Liver (tissue), 3 donors: ENCODE measurements around the gene HSPG2.

Source experiments
- CTCF ChIP-seq: fragments of 150-350 bp; IDR thresholded peaks from 2 replicates; pipeline ENCODE4 v1.5.1; 2017; ENCODE audit warnings: improper control_type of control experiment, low read depth, low read length; ENCODE audit not compliant: missing input control
- TAF1 ChIP-seq: conservative IDR thresholded peaks from 2 replicates; pipeline ENCODE4 v1.6.1; 2016; ENCODE audit warnings: antibody characterized with exemption, mild to moderate bottlenecking
- donor health status: healthy.
- donor health status: healthy.

DNA sequence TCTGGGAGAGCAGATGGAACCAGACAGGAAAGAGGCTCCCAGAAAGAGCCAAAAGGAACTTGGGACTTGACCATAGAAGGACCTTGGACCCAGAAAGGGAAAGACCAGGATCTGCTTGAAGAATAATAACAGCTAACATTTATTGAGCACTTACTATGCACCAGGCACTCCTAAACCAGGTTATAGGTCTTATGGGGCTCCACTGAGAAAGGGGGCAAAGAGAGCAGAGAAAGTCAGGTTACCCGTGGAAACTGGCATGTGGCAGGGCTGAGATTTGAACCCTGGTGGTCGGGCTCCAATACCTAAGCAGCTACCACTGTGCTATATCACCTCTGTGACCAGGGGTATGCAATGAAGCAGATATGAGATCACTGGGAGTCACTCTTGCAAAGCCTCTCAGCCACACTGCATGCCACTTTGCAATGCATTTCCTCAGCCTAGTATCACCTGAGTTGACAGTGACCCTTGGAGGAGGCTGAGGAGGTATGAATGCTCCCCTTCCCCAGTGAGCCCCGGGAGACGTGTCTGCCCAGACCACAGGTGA lies 37.8 kb downstream of the HSPG2 start:
- no peak for TF ChIP-seq CTCF
- TF ChIP-seq TAF1: no peak
